ENCODE results near the gene EPB41L3.

DNA sequence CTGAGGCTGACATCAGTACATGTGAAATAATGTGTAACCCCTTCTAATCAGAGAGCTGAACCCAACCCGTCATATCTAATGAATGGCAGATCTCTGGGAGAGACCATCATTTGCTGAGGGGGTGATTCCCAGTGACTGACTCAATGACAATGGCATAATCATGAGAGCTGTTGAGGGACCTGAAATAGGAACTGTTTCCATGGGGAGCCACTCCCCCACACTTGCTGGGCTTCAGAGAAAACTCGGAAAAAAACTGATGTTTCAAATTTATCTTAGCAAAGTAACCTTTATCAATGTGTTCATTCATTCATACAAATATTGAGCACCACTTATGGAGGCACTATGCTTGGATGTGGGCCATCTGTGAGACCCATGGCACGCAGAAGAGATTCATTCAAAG is 154.9 kb downstream of the EPB41L3 start:
- TF ChIP-seq CTCF (IDR thresholded peaks at IDR 0.05) (no peak), POLR2AphosphoS2 (conservative IDR thresholded peaks at IDR 0.05; ENCODE audit: low read length) (no peak)

Data from A549 (cell line).